H1 (cell line): ENCODE data around the gene LCA5L. TPM values are rescaled to one million over a fixed set of nuclear protein-coding genes. Genes with fewer than 3 reads are reported as not detected.

Source experiments
- CTCF ChIA-PET: fragments of 300-600 bp; sonication (Branson Sonifier 250); formaldehyde crosslinking; loops from one replicate; lab custom pipeline; 2021; ENCODE audit not compliant: partially characterized antibody; lab: Charles Lee
- POLR2A ChIA-PET: fragments of 300-600 bp; sonication (Branson Sonifier 250); formaldehyde crosslinking; loops from one replicate; lab custom pipeline; 2021; ENCODE audit warnings: inconsistent platforms; ENCODE audit not compliant: partially characterized antibody; lab: Charles Lee
- DNase-seq, 2 experiments: peaks; one replicate each; pipeline versions ENCODE4 v3.0.0 to v3.0.0-alpha.2; 2010 to 2022; ENCODE audit warnings: low spot score in 2 of 2, low read depth in 1 of 2, mixed read lengths in 1 of 2
- FAIRE-seq: peaks from 2 replicates; lab custom pipeline; 2011; peaks lifted over from hg19 to GRCh38; lab: Jason Lieb, UNC
- H2AFZ ChIP-seq: 2 replicates; pipeline ENCODE4 v1.8.1; 2012; ENCODE audit warnings: low read length, inconsistent platforms
- H2AK5ac ChIP-seq: 2 replicates; pipeline ENCODE4 v1.6.1; 2013; ENCODE audit warnings: low read depth, low read length
- H2BK120ac ChIP-seq: replicated peaks from 2 replicates; pipeline ENCODE3; 2013; ENCODE audit warnings: low read depth, low read length, inconsistent platforms
- H2BK12ac ChIP-seq: 2 replicates; pipeline ENCODE4 v1.6.1; 2013; ENCODE audit warnings: low read depth, low read length
- H2BK15ac ChIP-seq: 2 replicates; pipeline ENCODE4 v1.6.1; 2013; ENCODE audit warnings: low read length
- H2BK20ac ChIP-seq: 2 replicates; pipeline ENCODE4 v1.6.1; 2013; ENCODE audit warnings: low read length
- H2BK5ac ChIP-seq: 2 replicates; pipeline ENCODE4 v1.6.1; 2013; ENCODE audit warnings: low read depth, low read length
- H3K14ac ChIP-seq: 2 replicates; pipeline ENCODE4 v1.6.1; 2013; ENCODE audit warnings: inconsistent platforms; ENCODE audit not compliant: insufficient read length
- H3K18ac ChIP-seq: 2 replicates; pipeline ENCODE4 v1.6.1; 2013; ENCODE audit warnings: low read length; ENCODE audit errors: extremely low read depth
- H3K23ac ChIP-seq: 2 replicates; pipeline ENCODE4 v1.6.1; 2013; ENCODE audit warnings: inconsistent platforms; ENCODE audit not compliant: insufficient read length
- H3K23me2 ChIP-seq: 2 replicates; pipeline ENCODE4 v1.6.1; 2013; ENCODE audit warnings: low read depth, low read length
- H3K27ac ChIP-seq: 2 replicates; pipeline ENCODE4 v1.6.1; 2011; ENCODE audit warnings: low read depth, low read length, inconsistent platforms
- H3K27me3 ChIP-seq, 4 experiments: replicated peaks in 1 of 4; 1 replicate in 1 of 4; 2 replicates in 3 of 4; pipeline versions ENCODE4 v1.6.1 to v1.8.1; 2011 to 2013; ENCODE audit warnings: low read length in 3 of 4, mild to moderate bottlenecking in 3 of 4, inconsistent platforms in 2 of 4, mixed read lengths in 2 of 4, moderate library complexity in 1 of 4; ENCODE audit not compliant: control insufficient read depth in 3 of 4, insufficient read depth in 3 of 4; ENCODE audit errors: extremely low read depth in 1 of 4
- H3K36me3 ChIP-seq, 4 experiments: 2 replicates each; pipeline versions ENCODE4 v1.6.1 to v1.8.1; 2011 to 2013; ENCODE audit warnings: mild to moderate bottlenecking in 4 of 4, low read length in 3 of 4, moderate library complexity in 2 of 4, control low read depth in 1 of 4, inconsistent platforms in 1 of 4; ENCODE audit not compliant: insufficient read depth in 4 of 4, control insufficient read depth in 2 of 4
- H3K4ac ChIP-seq: replicated peaks from 2 replicates; pipeline ENCODE3; 2013; ENCODE audit warnings: low read length, low read depth, mixed read lengths, inconsistent platforms; ENCODE audit not compliant: insufficient read length
- H3K4me1 ChIP-seq, 4 experiments: replicated peaks in 1 of 4; 1 replicate in 1 of 4; 2 replicates in 3 of 4; pipeline versions ENCODE4 v1.6.1 to v1.8.1; 2011 to 2013; ENCODE audit warnings: low read length in 3 of 4, inconsistent platforms in 2 of 4, mixed read lengths in 1 of 4; ENCODE audit not compliant: insufficient read depth in 4 of 4, control insufficient read depth in 3 of 4
- H3K4me2 ChIP-seq, 2 experiments: 2 replicates each; pipeline versions ENCODE4 v1.6.1 to v1.8.1; 2011 to 2013; ENCODE audit warnings: low read depth in 2 of 2, low read length in 2 of 2, control low read depth in 1 of 2, inconsistent platforms in 1 of 2, mild to moderate bottlenecking in 1 of 2; ENCODE audit not compliant: insufficient read depth in 1 of 2
- H3K4me3 ChIP-seq, 4 experiments: fragments of 200-600, 300-600 bp in 1 of 4; sonication (generic), shearing (Covaris generic), sonication (Bioruptor Twin) in 1 of 4; 2 replicates each; pipeline versions ENCODE4 v1.5.1 to v1.8.1; 2011 to 2016; ENCODE audit warnings: low read length in 4 of 4, low read depth in 3 of 4, control low read depth in 2 of 4, inconsistent platforms in 2 of 4, mild to moderate bottlenecking in 2 of 4, mixed read lengths in 1 of 4, moderate library complexity in 1 of 4; ENCODE audit not compliant: insufficient read depth in 2 of 4; ENCODE audit errors: extremely low read depth in 1 of 4
- H3K56ac ChIP-seq: replicated peaks from 2 replicates; pipeline ENCODE3; 2013; ENCODE audit warnings: low read depth, mild to moderate bottlenecking, mixed read lengths, low read length, inconsistent platforms; ENCODE audit not compliant: insufficient read length
- H3K79me1 ChIP-seq: 2 replicates; pipeline ENCODE4 v1.6.1; 2013; ENCODE audit warnings: low read depth, low read length, control low read depth
- H3K79me2 ChIP-seq, 2 experiments: 2 replicates each; pipeline versions ENCODE4 v1.6.1 to v1.8.1; 2012 to 2013; ENCODE audit warnings: low read length in 2 of 2, mild to moderate bottlenecking in 2 of 2, inconsistent platforms in 1 of 2; ENCODE audit not compliant: insufficient read depth in 2 of 2, control insufficient read depth in 1 of 2
- H3K9ac ChIP-seq, 4 experiments: replicated peaks in 1 of 4; 1 replicate in 1 of 4; 2 replicates in 3 of 4; pipeline versions ENCODE4 v1.6.1 to v1.8.1; 2011 to 2013; ENCODE audit warnings: low read depth in 3 of 4, low read length in 3 of 4, control low read depth in 2 of 4, mild to moderate bottlenecking in 2 of 4, moderate library complexity in 2 of 4, inconsistent platforms in 1 of 4; ENCODE audit errors: extremely low read depth in 1 of 4
- H3K9me3 ChIP-seq, 2 experiments: 2 replicates each; pipeline versions ENCODE4 v1.6.1 to v1.8.1; 2012 to 2013; ENCODE audit warnings: mild to moderate bottlenecking in 2 of 2, moderate library complexity in 2 of 2, control low read depth in 1 of 2, inconsistent platforms in 1 of 2, low read depth in 1 of 2, low read length in 1 of 2, mixed read lengths in 1 of 2; ENCODE audit not compliant: insufficient read depth in 2 of 2
- H4K20me1 ChIP-seq, 2 experiments: replicated peaks in 1 of 2; 2 replicates each; pipeline versions ENCODE3 to v1.8.1; 2011 to 2013; ENCODE audit warnings: inconsistent platforms in 2 of 2, low read length in 2 of 2, mild to moderate bottlenecking in 1 of 2; ENCODE audit not compliant: insufficient read depth in 2 of 2, control insufficient read depth in 1 of 2
- H4K5ac ChIP-seq: 2 replicates; pipeline ENCODE4 v1.6.1; 2013; ENCODE audit warnings: low read length, low read depth, mixed read lengths, inconsistent platforms; ENCODE audit not compliant: insufficient read length
- H4K8ac ChIP-seq: 2 replicates; pipeline ENCODE4 v1.8.0; 2013; ENCODE audit warnings: mild to moderate bottlenecking, moderate library complexity, low read length, inconsistent platforms; ENCODE audit not compliant: insufficient read depth; ENCODE audit errors: extremely low read depth
- H4K91ac ChIP-seq: replicated peaks from 2 replicates; pipeline ENCODE3; 2013; ENCODE audit warnings: low read length, mixed read lengths, inconsistent platforms; ENCODE audit not compliant: insufficient read length
- EZH2 ChIP-seq: fragments of 200-600 bp; sonication (generic); IDR thresholded peaks from 2 replicates; pipeline ENCODE4 v1.7.1; 2012; ENCODE audit warnings: low read depth, mild to moderate bottlenecking, moderate library complexity, low read length, inconsistent platforms; ENCODE audit not compliant: severe bottlenecking
- RFX5 ChIP-seq: IDR thresholded peaks from 2 replicates; pipeline ENCODE4 v1.6.1; 2011; ENCODE audit warnings: low read depth, low read length, improper control_type of control experiment, borderline replicate concordance
- WGBS, 2 experiments: shearing (Covaris generic) in 1 of 2; methylation state at CpG; one replicate each; pipeline versions ENCODE4 v1.1.6 to v1.1.7; 2013 to 2015; ENCODE audit warnings: low lambda C conversion rate in 2 of 2, mixed read lengths in 2 of 2, inconsistent platforms in 1 of 2, low coverage in 1 of 2, missing lambda C conversion rate in 1 of 2; ENCODE audit not compliant: insufficient replicate concordance in 2 of 2, insufficient coverage in 1 of 2, insufficient read length in 1 of 2; ENCODE audit errors: extremely low coverage in 1 of 2, missing lambda C conversion rate in 1 of 2; 5-methylcytosine and 5-hydroxymethylcytosine counted together
- polyA plus RNA-seq, 7 experiments: library from polyadenylated mRNA; depleted of rRNA in 3 of 7; stranded (reverse) in 5 of 7; unstranded in 2 of 7; fragments of >200 nt in 5 of 7; fragments of 200-250 nt in 2 of 7; gene quantifications; 1 replicate in 5 of 7; 2 replicates in 1 of 7; 4 replicates in 1 of 7; pipeline versions ENCODE4 v1.2.1 to v1.2.3, GENCODE V29; 2011 to 2013; ENCODE audit warnings: missing spikeins in 2 of 7, mixed read lengths in 2 of 7
- total RNA-seq: library from RNA; stranded (reverse); fragmentation: NEBNext Ultra II Directional; extraction: Animal tissue kit (Norgen Biotek cat#: 25700); gene quantifications from 2 replicates; pipeline ENCODE4 v1.2.1, GENCODE V29; 2021

Gene LCA5L
- total and polyA plus RNA-seq, 2 of the 8 experiments (the other 6 are each of a cell fraction or from before 2014, with no cell fraction given): 0.11 to 0.84 TPM

DNA sequence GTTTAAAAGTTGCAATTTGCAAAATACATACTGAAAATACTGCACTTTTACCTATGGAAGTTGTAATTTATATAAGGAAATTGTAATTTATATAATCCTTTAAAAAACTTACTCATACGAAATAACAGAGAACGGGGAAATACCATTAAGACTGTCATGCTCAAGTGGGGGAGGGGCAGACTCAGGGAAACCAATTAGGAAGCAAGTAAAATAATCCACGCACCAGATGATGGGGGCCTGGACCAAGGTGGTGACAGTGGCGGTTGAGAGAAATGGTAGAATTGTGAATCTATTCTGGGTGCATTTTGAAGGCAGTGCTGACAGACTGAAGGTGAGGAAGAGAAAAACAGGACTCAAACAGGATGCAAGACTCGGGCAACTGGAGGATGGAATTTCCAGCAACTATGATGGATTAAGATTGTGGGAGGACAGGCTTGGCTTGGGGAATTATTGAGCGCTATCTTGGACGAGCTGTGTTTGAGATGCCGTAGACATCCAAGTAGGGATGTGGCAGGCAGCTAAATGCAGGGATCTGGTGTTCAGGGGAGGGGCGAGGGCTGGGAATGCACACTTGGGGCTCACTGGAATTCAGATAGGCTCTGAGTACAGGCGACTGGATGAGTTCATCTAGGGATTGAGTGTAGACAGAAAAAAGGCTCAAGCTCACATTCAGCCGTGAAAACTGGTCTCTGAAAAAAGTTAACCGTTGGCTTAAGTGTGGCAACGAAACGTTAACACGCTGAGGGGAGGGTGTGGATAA lies 977 bp downstream of the LCA5L start:
- no peaks in the 10 kb centered on the region for H3K9me3 ChIP-seq
- ChIA-PET POLR2A (interaction anchor here (0.9 to 1.6 kb wide), 3 partner anchors 17 to 99 kb away, joined by 3 to 5 read pairs (median 3); no protein-coding TSS in a partner anchor), CTCF (interaction anchor here (0.9 to 5.6 kb wide), 9 partner anchors 14 to 353 kb away, joined by 3 to 54 read pairs (median 4); no protein-coding TSS in a partner anchor)
- no peak overlapping the region for H4K8ac ChIP-seq
- FAIRE-seq (no peak), DNase-seq (no peak)
- 46% methylated on average over 15 of the region's 15 CpGs; no CpG with 5 or more reads in 1 of the 2 experiments for WGBS, 2 experiments
- H2BK15ac ChIP-seq: 0 out of 2 replicates have a peak overlapping the region, but pooled peaks have one; percentile 31
- H3K56ac ChIP-seq: no peak overlapping the region
- peak overlapping the region; percentile 58 to 90 for H3K4me2 ChIP-seq
- H3K9ac ChIP-seq: peak overlapping the region in 1 of 4 experiments; percentile 50; a peak in 1 of 7 replicates
- no peaks in the 10 kb centered on the region for H3K36me3 ChIP-seq
- H2BK120ac ChIP-seq: no peak overlapping the region
- no peak overlapping the region for H3K18ac ChIP-seq
- H3K27ac ChIP-seq: no peak overlapping the region
- no peak overlapping the region for H4K91ac ChIP-seq
- no peak overlapping the region for H2AK5ac ChIP-seq
- no peak overlapping the region for H2BK5ac ChIP-seq
- H4K5ac ChIP-seq: no peak overlapping the region
- no peak overlapping the region for H3K4ac ChIP-seq
- no peak overlapping the region for H2BK12ac ChIP-seq
- peak overlapping the region; percentile 36; the same call in 1 of the 2 replicates for H2AFZ ChIP-seq
- no peaks in the 10 kb centered on the region for H3K79me1 ChIP-seq
- H3K23ac ChIP-seq: no peak overlapping the region
- H3K79me2 ChIP-seq: no peaks in the 10 kb centered on the region
- peaks cover 0 to 7% (median 2%) of the 10 kb centered on the region in 4 experiments; a peak in 5 of 7 replicates for H3K4me1 ChIP-seq
- H2BK20ac ChIP-seq: no peak overlapping the region
- H4K20me1 ChIP-seq: no peaks in the 10 kb centered on the region
- no peak overlapping the region for H3K14ac ChIP-seq
- peaks cover 9% of the 10 kb centered on the region for H3K23me2 ChIP-seq
- TF ChIP-seq EZH2 (no peak), RFX5 (no peak)
- peak overlapping the region; percentile 60 to 87 (median 73); a peak in 7 of 8 replicates for H3K4me3 ChIP-seq
- no peaks in the 10 kb centered on the region for H3K27me3 ChIP-seq
